Adrenal gland (tissue), 5 donors: ENCODE measurements around the gene IRS2.
"Not testable (repeated sequence)": the region's sequence is repeated elsewhere in the genome, so short reads cannot be mapped to it uniquely, and the experiment has no call there.

Experiments used
- CTCF ChIP-seq, 6 experiments: fragments of 450-650 bp in 4 of 6; fragments of 200-600 bp in 2 of 6; sonication (generic) in 1 of 6; IDR thresholded peaks; 1 replicate in 5 of 6; 2 replicates in 1 of 6; pipeline versions ENCODE4 v1.5.1 to v1.8.0; 2016 to 2021; ENCODE audit warnings: antibody characterized with exemption in 6 of 6, mild to moderate bottlenecking in 2 of 6, moderate library complexity in 1 of 6
- POLR2A ChIP-seq, 2 donors: fragments of 450-650 bp; IDR thresholded peaks; one replicate each; pipeline ENCODE4 v1.6.1; 2017; ENCODE audit warnings: antibody characterized with exemption in 2 of 2, mild to moderate bottlenecking in 2 of 2, moderate library complexity in 1 of 2
- donor health status: DM: no; HTN: no; CAD: no.

GRCh38 chr13:109823201-109823600 is 36.8 kb upstream of the IRS2 start:
- not testable (repeated sequence) for TF ChIP-seq CTCF, POLR2A (IDR thresholded peaks at IDR 0.05)
